HPDE6-E6E7 (cell line): ENCODE measurements around the gene ICAM3.

Source experiments
- DNase-seq: peaks from one replicate; pipeline ENCODE4 v3.0.0; 2011; ENCODE audit warnings: missing footprints; ENCODE audit errors: extremely low spot score

Gene ICAM3

DNA sequence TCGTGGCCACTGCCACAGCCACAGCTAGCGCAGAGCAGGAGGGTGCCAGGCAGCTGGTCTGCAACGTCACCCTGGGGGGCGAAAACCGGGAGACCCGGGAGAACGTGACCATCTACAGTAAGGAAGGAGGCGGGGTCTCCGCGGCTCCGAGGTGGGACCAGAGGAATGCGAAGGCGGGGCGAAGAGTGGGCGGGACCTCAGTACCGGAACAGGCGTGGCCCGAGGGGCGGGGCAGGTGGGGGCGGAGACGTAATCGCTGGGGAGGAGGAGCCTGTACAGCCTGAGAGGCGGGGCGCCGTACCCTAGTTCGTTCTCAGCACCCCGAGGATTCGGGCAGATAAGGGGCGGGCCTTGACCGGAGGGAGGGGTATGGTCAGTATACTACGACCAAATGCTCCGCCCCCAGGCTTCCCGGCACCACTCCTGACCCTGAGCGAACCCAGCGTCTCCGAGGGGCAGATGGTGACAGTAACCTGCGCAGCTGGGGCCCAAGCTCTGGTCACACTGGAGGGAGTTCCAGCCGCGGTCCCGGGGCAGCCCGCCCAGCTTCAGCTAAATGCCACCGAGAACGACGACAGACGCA, 47.1 kb downstream of the ICAM3 start:
- DNase-seq = no peak

DNA sequence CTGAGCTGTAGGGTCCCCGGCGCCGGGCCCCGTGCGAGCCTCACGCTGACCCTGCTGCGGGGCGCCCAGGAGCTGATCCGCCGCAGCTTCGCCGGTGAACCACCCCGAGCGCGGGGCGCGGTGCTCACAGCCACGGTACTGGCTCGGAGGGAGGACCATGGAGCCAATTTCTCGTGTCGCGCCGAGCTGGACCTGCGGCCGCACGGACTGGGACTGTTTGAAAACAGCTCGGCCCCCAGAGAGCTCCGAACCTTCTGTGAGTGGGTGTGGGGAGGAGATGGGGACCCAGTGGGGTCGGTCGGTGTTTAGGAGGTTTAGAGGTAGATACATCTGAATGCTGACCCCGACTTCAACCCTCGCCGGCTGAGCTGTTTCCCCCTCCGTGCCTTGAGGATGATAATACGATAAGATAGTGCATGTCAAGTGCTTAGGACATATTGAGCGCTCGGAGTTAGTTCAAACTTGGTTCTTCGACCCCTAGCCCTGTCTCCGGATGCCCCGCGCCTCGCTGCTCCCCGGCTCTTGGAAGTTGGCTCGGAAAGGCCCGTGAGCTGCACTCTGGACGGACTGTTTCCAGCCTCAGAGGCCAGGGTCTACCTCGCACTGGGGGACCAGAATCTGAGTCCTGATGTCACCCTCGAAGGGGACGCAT, 47.7 kb downstream of the ICAM3 start:
- no peak for DNase-seq

- no peak for DNase-seq
Observed at GRCh38 chr19:10290876-10291553, 48.4 kb downstream of the ICAM3 start.

- no peak for DNase-seq
Observed at GRCh38 chr19:10290357-10290875, 49.0 kb downstream of the ICAM3 start.

DNA sequence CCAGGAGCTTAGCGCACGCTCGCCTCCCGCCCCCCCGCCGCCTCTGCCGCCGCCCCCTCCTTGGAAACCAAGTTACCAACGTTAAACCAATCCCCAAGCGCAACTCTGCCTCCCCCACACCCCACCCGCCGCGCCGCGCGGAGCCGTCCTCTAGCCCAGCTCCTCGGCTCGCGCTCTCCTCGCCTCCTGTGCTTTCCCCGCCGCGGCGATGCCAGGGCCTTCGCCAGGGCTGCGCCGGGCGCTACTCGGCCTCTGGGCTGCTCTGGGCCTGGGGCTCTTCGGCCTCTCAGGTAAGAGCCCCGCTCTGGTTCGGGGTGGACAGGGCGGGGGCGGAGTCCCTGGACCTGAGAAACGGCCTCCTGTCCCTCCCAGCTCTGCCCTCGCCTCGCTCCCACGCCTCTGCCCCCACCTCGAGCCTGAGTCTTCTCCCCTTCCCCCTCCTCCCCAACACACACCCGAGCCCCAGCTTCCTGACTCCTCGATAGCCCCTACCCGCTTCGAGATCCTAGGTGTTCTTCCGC, 49.5 kb downstream of the ICAM3 start, which contains the start of gene ICAM5:
TSS of gene ICAM5 (plus strand) at position 117 of the 521 bp plus-strand sequence. CDS start at position 209, 92 bp downstream.
- DNase-seq = no peak

GRCh38 chr19:10289167-10289835, 50.1 kb downstream of the ICAM3 start:
- peak; percentile 73 for DNase-seq

DNA sequence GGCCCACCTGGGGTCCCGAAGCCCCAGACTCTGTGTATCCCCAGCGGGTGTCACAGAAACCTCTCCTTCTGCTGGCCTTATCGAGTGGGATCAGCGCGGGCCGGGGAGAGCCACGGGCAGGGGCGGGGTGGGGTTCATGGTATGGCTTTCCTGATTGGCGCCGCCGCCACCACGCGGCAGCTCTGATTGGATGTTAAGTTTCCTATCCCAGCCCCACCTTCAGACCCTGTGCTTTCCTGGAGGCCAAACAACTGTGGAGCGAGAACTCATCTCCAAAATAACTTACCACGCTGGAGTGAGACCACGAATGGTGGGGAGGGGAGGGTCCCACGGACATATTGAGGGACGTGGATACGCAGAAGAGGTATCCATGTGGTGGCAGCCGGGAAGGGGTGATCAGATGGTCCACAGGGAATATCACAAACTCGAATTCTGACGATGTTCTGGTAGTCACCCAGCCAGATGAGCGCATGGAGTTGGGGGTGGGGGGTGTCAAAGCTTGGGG, 50.7 kb downstream of the ICAM3 start:
- peak; percentile 86 for DNase-seq

GRCh38 chr19:10286803-10287737, 52.4 kb downstream of the ICAM3 start, which contains the start of gene ICAM4:
Gene ICAM4 (plus strand): TSS chr19:10286955. CDS start chr19:10287013, 58 bp downstream.
- DNase-seq = no peak

DNA sequence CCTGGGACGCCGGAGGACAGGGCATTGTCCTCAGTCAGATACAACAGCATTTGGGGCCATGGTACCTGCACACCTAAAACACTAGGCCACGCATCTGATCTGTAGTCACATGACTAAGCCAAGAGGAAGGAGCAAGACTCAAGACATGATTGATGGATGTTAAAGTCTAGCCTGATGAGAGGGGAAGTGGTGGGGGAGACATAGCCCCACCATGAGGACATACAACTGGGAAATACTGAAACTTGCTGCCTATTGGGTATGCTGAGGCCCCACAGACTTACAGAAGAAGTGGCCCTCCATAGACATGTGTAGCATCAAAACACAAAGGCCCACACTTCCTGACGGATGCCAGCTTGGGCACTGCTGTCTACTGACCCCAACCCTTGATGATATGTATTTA, 54.0 kb downstream of the ICAM3 start:
- DNase-seq = no peak

GRCh38 chr19:10284960-10285278, 54.5 kb downstream of the ICAM3 start:
- DNase-seq = no peak

GRCh38 chr19:10284065-10284959, 55.1 kb downstream of the ICAM3 start:
- DNase-seq = no peak
